GM12874 (cell line): ENCODE measurements around the gene FGF14.
A peak's percentile ranks its signal among the peaks of the same experiment; 100 is the strongest.

ENCODE experiments used
- TF ChIP-seq, protein P1 (sequence below): IDR thresholded peaks from 2 replicates; pipeline ENCODE4 v1.5.1; 2011; ENCODE audit warnings: low read depth, mild to moderate bottlenecking, control low read depth, low read length, moderate library complexity; ENCODE audit not compliant: insufficient read depth

FGF14 gene

DNA sequence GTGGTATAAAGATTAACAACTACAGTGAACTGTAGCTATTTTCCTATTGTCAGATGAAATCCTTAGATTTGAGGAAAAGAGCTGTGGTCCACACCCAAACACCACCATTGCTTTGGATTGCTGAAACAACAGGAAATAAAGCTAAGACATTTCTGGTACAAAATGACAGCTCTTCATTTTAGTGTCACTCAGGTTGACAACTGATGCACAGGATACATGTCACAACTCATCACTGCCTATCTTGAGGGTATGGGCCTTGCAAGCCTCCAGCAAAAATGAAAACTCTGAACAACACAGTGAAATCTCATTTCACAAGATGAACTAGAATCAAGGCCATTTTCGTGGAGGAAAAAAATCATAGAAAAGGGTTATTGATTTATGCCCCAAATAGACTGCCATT is 609.7 kb downstream of the FGF14 start:
- TF ChIP-seq, protein P1, sequence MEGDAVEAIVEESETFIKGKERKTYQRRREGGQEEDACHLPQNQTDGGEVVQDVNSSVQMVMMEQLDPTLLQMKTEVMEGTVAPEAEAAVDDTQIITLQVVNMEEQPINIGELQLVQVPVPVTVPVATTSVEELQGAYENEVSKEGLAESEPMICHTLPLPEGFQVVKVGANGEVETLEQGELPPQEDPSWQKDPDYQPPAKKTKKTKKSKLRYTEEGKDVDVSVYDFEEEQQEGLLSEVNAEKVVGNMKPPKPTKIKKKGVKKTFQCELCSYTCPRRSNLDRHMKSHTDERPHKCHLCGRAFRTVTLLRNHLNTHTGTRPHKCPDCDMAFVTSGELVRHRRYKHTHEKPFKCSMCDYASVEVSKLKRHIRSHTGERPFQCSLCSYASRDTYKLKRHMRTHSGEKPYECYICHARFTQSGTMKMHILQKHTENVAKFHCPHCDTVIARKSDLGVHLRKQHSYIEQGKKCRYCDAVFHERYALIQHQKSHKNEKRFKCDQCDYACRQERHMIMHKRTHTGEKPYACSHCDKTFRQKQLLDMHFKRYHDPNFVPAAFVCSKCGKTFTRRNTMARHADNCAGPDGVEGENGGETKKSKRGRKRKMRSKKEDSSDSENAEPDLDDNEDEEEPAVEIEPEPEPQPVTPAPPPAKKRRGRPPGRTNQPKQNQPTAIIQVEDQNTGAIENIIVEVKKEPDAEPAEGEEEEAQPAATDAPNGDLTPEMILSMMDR = no peak

DNA sequence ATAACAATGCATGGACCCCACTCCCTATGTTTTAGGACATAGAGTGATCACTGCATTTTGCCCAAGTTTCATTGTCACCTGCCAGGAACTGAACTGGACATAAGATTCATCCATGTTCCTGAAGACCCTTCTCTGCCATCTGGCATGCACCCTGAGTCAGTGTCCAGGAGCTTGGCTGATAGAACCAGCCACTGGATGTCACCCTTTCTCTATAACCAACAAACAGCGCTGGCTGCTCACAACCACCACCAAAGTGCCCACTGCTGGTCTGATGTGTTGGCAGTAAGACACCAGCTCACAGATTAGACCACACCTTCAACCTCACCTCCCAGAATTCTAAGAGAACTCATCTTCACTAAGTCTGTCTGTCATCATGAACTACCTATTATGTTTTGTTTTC is 616.0 kb downstream of the FGF14 start:
- TF ChIP-seq, protein P1 = peak; percentile 39

DNA sequence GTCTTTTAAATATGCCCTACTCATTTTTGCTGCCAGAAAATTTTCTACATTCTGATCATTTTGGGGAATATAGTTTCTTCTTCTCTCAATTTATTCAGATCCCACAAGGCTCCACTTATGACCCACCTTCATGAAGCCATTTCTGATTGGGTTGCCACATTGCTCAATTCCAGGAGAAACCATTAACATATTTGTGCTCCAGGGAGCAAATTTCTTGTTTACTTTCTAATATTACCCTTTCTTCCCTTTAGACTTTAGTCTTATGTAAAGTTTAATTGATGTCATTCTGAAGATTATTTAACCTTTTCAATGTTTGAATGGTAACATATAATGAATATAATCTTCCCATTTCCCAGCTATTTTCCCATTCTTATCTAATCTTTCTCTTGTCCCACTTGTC is 617.5 kb downstream of the FGF14 start:
- TF ChIP-seq, protein P1 = no peak

DNA sequence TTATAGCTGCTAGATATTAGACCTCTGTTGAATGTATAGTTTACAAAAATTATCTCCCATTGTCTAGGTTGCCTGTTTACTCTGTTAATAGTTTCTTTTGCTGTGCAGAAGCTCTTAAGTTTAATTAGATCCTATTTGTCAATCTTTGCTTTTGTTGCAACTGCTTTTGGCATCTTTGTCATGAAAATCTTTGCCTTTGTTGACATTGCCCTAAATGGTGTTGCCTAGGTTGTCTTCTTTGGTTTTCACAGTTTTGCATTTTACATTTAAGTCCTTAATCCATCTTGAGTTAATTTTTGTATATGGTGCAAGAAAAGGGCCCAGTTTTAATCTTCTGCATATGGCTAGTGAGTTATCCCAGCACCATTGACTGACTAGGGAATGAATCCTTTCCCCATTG is 618.3 kb downstream of the FGF14 start:
- TF ChIP-seq, protein P1 = no peak

DNA sequence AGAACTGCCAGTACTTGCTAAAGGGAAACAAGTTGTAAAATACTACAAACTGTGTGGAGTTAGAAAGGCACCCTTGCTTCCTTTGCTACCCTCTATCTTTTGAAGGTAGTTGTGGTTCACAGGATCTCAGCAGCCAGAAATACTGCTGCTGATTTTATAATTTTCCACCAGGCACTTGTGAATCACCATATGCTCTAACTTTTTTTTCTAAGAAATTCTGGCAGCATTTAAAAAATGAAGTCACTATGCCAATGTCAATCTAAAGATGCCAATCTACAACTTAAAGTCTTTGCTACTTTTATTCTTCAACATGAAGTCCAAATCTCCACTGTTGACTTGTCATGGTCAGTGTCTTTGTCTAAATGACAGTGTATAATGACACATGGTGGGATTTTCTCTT is 621.6 kb downstream of the FGF14 start:
- TF ChIP-seq, protein P1 = no peak

DNA sequence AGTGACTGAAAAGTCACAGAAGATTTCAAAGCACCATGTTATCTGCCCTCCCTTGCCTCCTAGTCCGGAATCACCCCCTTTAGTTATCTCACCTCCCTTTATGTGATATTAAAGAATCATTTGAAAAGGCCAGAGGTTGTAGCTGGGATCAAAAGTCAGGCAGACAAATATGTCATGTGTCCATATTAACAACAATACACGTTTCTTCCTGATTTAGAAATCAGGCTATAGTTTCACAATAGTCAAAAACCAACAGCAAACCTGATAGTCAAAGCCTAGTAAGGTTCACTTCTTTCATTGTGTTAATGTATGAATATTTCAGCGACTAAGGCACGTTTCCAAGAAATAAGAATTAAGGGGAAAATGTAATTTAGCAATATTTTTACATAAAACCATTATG is 622.7 kb downstream of the FGF14 start:
- TF ChIP-seq, protein P1 = no peak

DNA sequence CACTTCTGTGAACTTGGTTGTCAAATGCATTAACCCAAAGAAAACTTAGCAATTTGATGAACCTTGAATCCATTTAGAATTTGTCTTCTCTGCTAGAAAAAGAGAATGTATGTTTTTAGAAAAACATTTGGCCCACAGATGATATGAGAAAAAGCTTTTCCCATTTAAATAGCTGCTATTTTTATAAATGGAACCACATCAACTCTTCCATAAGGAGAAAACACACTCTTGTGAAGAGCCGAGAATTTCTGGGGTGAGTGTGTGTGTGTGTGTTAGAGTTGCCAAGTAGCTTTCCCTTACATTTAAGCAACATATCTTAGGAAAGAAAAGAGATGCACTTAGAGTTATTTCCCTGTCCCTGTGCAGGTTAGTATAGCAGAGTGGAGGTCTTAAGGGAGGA is 626.6 kb downstream of the FGF14 start:
- TF ChIP-seq, protein P1 = no peak

DNA sequence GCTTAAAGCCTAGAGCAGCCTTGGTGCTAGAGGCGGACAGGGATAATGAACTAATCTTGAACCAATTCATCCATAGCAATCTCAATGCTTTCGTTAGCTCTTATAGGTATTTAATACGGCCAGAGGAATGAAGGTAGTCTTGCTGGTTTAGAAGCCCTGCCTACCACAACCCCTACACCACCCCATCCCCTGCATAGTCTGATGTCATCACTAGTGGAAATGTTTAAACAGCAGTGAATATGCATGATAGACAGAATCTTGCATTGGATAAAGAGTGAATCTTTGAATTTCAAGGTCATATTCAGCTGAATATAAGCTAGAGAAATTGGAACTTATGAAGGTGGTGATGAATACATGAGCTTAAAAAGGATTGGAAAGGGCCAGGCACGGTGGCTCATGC is 627.5 kb downstream of the FGF14 start:
- TF ChIP-seq, protein P1 = no peak
